ENCODE data around the gene RAB11FIP3. TPM values are rescaled to one million over a fixed set of nuclear protein-coding genes. Genes with fewer than 3 reads are reported as not detected.

Gene RAB11FIP3
- total and polyA plus RNA-seq, 9 of the 15 experiments (the other 6 are each of a cell fraction or from before 2014, with no cell fraction given), result 0.46 to 13.1 (median 4.3) TPM

DNA sequence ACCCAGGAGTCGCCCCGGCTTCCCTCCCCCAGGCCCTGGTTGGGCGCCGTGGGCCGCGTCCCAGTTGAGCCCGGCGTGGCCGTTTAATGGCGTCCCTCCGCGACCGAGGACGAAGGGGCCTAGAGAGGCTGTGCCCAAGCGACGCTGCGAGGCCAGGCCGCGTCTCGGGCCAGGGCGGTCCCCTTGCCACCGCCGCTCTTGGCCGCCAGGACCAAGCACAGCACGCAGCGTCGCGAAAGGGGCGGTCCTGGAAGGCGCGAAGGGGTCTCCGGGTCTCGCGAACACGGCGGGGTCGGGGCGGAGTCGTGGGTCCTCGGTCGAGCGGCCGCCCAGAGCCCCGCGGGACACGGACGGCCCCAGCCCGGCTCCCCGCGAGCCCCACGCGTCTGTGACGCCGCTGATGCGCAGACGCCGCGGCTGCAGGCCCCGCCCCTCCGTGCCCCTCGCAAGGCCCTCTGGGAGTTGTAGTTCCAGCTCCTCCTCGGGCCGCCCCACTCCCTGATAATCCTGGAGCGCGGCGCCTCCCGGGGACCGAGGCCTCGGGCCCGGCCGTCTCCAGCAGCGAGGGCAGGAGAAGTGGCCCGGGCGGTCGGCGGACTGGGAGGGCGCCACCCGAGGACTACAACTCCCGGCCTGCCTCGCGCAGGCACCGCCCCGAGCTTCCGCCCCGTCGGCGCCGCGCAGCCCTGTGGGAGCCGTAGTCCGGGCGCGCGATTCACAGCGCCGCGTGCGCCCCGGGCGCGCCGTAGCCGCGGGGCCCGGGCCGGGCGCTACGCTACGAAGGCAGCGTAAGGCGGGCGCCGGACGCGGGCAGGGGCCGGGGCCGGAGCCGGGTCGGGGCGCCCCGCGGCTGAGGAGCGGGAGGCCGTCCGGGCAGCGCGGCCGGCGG, 101.8 kb downstream of the RAB11FIP3 start, which contains the start of gene CAPN15 (continued):
- TF ChIP-seq JUNB (CRISPR knock-in tag; conservative IDR thresholded peaks at IDR 0.05) (no peak), GATA2 (CRISPR knock-in tag; IDR thresholded peaks at IDR 0.05) (no peak), CBFB (CRISPR knock-in tag; IDR thresholded peaks at IDR 0.05) (peak; percentile 50; the same call in 1 of the 2 replicates), ZNF347 (CRISPR knock-in tag; IDR thresholded peaks at IDR 0.05; ENCODE audit: low read depth) (no peak), ZFP1 (CRISPR knock-in tag; IDR thresholded peaks at IDR 0.05) (no peak), SUPT5H (IDR thresholded peaks at IDR 0.05) (peak; percentile 64; the same call in 1 of the 2 replicates), ESRRA (IDR thresholded peaks at IDR 0.05; ENCODE audit: borderline replicate concordance, low read depth) (peak; percentile 31; the same call in 1 of the 2 replicates), SP1 (CRISPR knock-in tag; IDR thresholded peaks at IDR 0.05) (peak; percentile 93), HLTF (IDR thresholded peaks at IDR 0.05) (no peak), RHOXF2B (CRISPR knock-in tag; conservative IDR thresholded peaks at IDR 0.05) (no peak), ZNF133 (CRISPR knock-in tag; IDR thresholded peaks at IDR 0.05) (no peak), SAP30 (IDR thresholded peaks at IDR 0.05; ENCODE audit: borderline replicate concordance, insufficient read depth, low read depth, low read length, poor library complexity, severe bottlenecking) (peak; percentile 59), RB1 (IDR thresholded peaks at IDR 0.05; ENCODE audit: low read depth) (peak; percentile 64), ZNF644 (tag; IDR thresholded peaks at IDR 0.05; ENCODE audit: low read depth) (peak; percentile 97)
- TF ChIP-seq, protein P1, sequence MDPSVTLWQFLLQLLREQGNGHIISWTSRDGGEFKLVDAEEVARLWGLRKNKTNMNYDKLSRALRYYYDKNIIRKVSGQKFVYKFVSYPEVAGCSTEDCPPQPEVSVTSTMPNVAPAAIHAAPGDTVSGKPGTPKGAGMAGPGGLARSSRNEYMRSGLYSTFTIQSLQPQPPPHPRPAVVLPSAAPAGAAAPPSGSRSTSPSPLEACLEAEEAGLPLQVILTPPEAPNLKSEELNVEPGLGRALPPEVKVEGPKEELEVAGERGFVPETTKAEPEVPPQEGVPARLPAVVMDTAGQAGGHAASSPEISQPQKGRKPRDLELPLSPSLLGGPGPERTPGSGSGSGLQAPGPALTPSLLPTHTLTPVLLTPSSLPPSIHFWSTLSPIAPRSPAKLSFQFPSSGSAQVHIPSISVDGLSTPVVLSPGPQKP (CRISPR knock-in tag; IDR thresholded peaks at IDR 0.05), result peak; percentile 17; the same call in 1 of the 2 replicates
- TF ChIP-seq, protein P2, sequence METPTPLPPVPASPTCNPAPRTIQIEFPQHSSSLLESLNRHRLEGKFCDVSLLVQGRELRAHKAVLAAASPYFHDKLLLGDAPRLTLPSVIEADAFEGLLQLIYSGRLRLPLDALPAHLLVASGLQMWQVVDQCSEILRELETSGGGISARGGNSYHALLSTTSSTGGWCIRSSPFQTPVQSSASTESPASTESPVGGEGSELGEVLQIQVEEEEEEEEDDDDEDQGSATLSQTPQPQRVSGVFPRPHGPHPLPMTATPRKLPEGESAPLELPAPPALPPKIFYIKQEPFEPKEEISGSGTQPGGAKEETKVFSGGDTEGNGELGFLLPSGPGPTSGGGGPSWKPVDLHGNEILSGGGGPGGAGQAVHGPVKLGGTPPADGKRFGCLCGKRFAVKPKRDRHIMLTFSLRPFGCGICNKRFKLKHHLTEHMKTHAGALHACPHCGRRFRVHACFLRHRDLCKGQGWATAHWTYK (CRISPR knock-in tag; IDR thresholded peaks at IDR 0.05), result peak; percentile 90
- TF ChIP-seq, protein P3, sequence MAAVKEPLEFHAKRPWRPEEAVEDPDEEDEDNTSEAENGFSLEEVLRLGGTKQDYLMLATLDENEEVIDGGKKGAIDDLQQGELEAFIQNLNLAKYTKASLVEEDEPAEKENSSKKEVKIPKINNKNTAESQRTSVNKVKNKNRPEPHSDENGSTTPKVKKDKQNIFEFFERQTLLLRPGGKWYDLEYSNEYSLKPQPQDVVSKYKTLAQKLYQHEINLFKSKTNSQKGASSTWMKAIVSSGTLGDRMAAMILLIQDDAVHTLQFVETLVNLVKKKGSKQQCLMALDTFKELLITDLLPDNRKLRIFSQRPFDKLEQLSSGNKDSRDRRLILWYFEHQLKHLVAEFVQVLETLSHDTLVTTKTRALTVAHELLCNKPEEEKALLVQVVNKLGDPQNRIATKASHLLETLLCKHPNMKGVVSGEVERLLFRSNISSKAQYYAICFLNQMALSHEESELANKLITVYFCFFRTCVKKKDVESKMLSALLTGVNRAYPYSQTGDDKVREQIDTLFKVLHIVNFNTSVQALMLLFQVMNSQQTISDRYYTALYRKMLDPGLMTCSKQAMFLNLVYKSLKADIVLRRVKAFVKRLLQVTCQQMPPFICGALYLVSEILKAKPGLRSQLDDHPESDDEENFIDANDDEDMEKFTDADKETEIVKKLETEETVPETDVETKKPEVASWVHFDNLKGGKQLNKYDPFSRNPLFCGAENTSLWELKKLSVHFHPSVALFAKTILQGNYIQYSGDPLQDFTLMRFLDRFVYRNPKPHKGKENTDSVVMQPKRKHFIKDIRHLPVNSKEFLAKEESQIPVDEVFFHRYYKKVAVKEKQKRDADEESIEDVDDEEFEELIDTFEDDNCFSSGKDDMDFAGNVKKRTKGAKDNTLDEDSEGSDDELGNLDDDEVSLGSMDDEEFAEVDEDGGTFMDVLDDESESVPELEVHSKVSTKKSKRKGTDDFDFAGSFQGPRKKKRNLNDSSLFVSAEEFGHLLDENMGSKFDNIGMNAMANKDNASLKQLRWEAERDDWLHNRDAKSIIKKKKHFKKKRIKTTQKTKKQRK (IDR thresholded peaks at IDR 0.05; ENCODE audit: borderline replicate concordance, low read depth, low read length), result no peak
- TF ChIP-seq, protein P4, sequence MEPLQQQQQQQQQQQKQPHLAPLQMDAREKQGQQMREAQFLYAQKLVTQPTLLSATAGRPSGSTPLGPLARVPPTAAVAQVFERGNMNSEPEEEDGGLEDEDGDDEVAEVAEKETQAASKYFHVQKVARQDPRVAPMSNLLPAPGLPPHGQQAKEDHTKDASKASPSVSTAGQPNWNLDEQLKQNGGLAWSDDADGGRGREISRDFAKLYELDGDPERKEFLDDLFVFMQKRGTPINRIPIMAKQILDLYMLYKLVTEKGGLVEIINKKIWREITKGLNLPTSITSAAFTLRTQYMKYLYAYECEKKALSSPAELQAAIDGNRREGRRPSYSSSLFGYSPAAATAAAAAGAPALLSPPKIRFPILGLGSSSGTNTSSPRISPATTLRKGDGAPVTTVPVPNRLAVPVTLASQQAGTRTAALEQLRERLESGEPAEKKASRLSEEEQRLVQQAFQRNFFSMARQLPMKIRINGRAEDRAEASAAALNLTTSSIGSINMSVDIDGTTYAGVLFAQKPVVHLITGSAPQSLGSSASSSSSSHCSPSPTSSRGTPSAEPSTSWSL (CRISPR knock-in tag; IDR thresholded peaks at IDR 0.05; ENCODE audit: borderline replicate concordance), result peak; percentile 35; the same call in 1 of the 2 replicates

All from K562 (cell line).